Transverse colon (tissue), 4 donors: Measurements from ENCODE around the gene RNF121.
"Not testable (repeated sequence)": the region's sequence is repeated elsewhere in the genome, so short reads cannot be mapped to it uniquely, and the experiment has no call there.

Experiments used
- CTCF ChIP-seq, 5 experiments: fragments of 200-600 bp in 3 of 5; fragments of 450-650 bp in 2 of 5; sonication (generic) in 3 of 5; IDR thresholded peaks; 1 replicate in 2 of 5; 2 replicates in 3 of 5; pipeline ENCODE4 v1.5.1; 2016 to 2017; ENCODE audit warnings: antibody characterized with exemption in 5 of 5, inconsistent platforms in 3 of 5, mild to moderate bottlenecking in 2 of 5, moderate library complexity in 1 of 5
- EP300 ChIP-seq: sonication (generic); formaldehyde crosslinking; IDR thresholded peaks from one replicate; pipeline ENCODE4 v1.6.1; 2017; ENCODE audit warnings: antibody characterized with exemption, low read depth
- POLR2AphosphoS5 ChIP-seq, 3 donors: sonication (generic); formaldehyde crosslinking; IDR thresholded peaks; one replicate each; pipeline ENCODE4 v1.6.1; 2016; ENCODE audit warnings: antibody characterized with exemption in 3 of 3

GRCh38 chr11:71888335-71889010 lies 40.4 kb upstream of the RNF121 start:
- not testable (repeated sequence) for TF ChIP-seq CTCF (IDR thresholded peaks at IDR 0.05); EP300; POLR2AphosphoS5 (IDR thresholded peaks at IDR 0.05)
